ENCODE results near the gene B3GNT5. TPM values are rescaled to one million over a fixed set of nuclear protein-coding genes. Genes with fewer than 3 reads are reported as not detected.

B3GNT5 gene
- total and polyA plus RNA-seq, 3 donors from 2014 or later: 5.9 to 18.3 (median 6.3) TPM

DNA sequence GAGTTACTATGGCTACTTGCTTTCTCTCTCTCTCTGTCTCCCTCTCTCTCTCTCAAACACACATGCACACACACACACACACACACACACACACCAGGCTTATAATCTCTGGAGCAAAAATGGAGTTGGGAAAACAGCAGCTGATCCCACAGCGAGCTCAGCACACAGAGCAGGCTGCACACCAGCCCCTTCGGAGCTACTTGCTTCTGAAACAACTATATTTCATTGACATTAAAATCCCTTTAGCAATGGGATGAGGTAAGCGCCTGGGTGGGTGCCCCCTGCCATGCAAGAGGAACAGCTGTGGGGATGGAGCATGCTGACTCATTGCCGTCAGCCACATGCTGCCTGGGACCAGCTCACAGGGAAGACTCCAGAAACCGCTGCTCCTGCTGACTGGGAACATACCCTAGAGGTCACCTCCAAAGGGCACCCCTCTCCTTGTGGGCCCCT, 45.7 kb downstream of the B3GNT5 start:
- H3K27ac ChIP-seq: no peak overlapping the region

DNA sequence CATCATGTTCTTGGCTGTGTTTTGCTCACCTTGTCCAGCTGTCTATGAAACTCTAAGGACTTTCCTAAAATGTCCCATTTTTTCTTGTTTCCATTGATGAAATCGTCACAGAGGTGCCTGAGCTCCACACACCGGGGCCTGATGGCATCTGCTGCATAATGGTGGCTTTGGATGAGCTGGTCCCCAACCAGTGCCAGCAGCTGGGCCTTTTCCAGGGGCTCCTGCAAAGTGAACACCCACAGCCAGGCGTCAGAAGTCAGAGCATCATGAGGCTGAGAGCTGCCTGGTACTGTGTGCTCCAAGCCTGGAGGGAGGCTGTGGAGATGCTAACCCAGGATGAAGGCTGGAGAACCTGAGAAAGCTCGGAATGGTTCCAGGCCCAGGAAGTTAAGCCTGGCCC, 46.9 kb downstream of the B3GNT5 start:
- Histone ChIP-seq H3K4me3 (no peak overlapping the region), H3K27ac (no peak overlapping the region), H3K9me3 (no peaks in the 10 kb centered on the region), H3K4me1 (no peaks in the 10 kb centered on the region), H3K27me3 (no peaks in the 10 kb centered on the region), H3K36me3 (ENCODE audit: low read depth, missing control alignments) (no peaks in the 10 kb centered on the region)
- DNase-seq: no peak
- 94 to 98% methylated on average over 4 of the region's 4 CpGs for WGBS, 2 donors
- no peak for TF ChIP-seq POLR2A (IDR thresholded peaks at IDR 0.05)
- TF ChIP-seq, protein P1, sequence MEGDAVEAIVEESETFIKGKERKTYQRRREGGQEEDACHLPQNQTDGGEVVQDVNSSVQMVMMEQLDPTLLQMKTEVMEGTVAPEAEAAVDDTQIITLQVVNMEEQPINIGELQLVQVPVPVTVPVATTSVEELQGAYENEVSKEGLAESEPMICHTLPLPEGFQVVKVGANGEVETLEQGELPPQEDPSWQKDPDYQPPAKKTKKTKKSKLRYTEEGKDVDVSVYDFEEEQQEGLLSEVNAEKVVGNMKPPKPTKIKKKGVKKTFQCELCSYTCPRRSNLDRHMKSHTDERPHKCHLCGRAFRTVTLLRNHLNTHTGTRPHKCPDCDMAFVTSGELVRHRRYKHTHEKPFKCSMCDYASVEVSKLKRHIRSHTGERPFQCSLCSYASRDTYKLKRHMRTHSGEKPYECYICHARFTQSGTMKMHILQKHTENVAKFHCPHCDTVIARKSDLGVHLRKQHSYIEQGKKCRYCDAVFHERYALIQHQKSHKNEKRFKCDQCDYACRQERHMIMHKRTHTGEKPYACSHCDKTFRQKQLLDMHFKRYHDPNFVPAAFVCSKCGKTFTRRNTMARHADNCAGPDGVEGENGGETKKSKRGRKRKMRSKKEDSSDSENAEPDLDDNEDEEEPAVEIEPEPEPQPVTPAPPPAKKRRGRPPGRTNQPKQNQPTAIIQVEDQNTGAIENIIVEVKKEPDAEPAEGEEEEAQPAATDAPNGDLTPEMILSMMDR (IDR thresholded peaks at IDR 0.05): no peak
- intact Hi-C loops (cut with DNase I; ENCODE audit: low total_unique reads): no loop called here

More for the DNA sequence above, 45.7 kb downstream of the B3GNT5 start:
- no peak for TF ChIP-seq POLR2A (IDR thresholded peaks at IDR 0.05)
- TF ChIP-seq, protein P1 (IDR thresholded peaks at IDR 0.05): no peak
- no peak overlapping the region for H3K4me3 ChIP-seq
- H3K4me1 ChIP-seq: no peaks in the 10 kb centered on the region
- H3K36me3 ChIP-seq (ENCODE audit: low read depth, missing control alignments): no peaks in the 10 kb centered on the region
- 92 to 95% methylated on average over 3 to 5 of the region's 5 CpGs for WGBS, 2 donors
- intact Hi-C loops (cut with DNase I; ENCODE audit: low total_unique reads): no loop called here
- no peaks in the 10 kb centered on the region for H3K27me3 ChIP-seq
- no peak for DNase-seq
- H3K9me3 ChIP-seq: no peaks in the 10 kb centered on the region

DNA sequence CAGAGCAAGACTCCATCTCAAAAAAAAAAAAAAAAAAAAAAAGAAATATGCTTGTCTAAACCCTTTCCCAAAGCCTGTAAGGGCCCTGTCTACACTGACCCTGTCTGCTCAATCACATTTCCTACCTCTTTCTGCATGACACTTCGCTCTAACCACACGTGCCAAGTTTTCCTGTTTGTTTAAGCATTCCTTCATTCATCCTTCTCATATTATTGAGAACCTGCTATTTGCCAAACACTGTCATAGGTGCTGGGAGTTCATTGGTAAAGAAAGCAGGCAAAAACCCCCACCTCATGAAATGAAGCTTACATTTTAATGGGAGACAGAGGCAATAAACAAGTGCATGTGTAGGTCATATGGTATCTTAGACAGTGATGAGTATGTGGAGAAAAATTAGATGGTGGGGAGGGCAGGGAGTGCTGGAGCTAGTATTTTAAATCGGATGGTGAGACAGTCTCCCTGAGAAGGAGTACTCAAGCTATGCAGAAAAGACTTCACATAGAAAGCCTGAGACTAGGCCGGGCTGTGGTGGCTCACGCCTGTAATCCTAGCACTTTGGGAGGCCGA, 48.0 kb downstream of the B3GNT5 start:
- no peak for DNase-seq
- WGBS, 2 donors: 69 to 91% methylated on average over 6 of the region's 6 CpGs
- Histone ChIP-seq H3K4me3 (no peak overlapping the region), H3K4me1 (no peaks in the 10 kb centered on the region), H3K36me3 (ENCODE audit: low read depth, missing control alignments) (no peaks in the 10 kb centered on the region), H3K27ac (no peak overlapping the region), H3K9me3 (no peaks in the 10 kb centered on the region), H3K27me3 (no peaks in the 10 kb centered on the region)
- TF ChIP-seq, protein P1 (IDR thresholded peaks at IDR 0.05): no peak
- no peak for TF ChIP-seq POLR2A (IDR thresholded peaks at IDR 0.05)
- intact Hi-C loops (cut with DNase I; ENCODE audit: low total_unique reads): no loop called here

DNA sequence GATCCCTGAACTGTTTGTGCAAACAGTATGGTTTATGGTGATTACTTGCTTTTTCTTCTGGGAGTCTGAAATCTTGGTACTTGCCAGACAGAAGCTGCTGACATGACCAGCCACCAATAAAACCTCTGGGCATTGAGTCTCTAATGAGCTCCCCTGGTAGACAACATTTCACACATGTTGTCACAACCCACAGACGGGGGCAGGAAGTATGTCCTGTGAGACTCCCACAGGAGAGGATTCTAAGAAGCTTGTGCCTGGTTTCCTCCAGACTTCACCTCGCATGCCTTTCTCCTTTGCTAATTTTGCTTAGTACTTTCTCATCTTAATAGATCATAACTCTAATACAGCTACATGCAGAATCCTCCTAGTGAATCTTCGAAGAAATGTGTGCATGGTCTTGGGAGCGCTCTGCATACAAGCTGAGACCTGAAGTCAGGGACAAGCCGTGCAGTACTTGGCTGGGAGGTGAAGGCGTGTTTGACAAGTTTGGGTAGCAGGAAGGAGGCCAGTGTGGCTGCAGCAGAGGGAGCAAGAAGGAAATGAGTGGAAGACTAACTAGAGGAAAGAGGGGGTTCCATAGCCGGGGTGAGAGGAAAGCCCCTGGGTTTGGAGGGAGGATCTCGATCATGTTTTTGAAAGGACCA, 49.0 kb downstream of the B3GNT5 start:
- intact Hi-C loops (cut with DNase I; ENCODE audit: low total_unique reads): no loop called here
- DNase-seq: no peak
- Histone ChIP-seq H3K4me3 (no peak overlapping the region), H3K27ac (no peak overlapping the region), H3K27me3 (no peaks in the 10 kb centered on the region), H3K36me3 (ENCODE audit: low read depth, missing control alignments) (no peaks in the 10 kb centered on the region), H3K9me3 (no peaks in the 10 kb centered on the region), H3K4me1 (no peaks in the 10 kb centered on the region)
- 55 to 65% methylated on average over 8 of the region's 8 CpGs for WGBS, 2 donors
- no peak for TF ChIP-seq POLR2A (IDR thresholded peaks at IDR 0.05)
- TF ChIP-seq, protein P1 (IDR thresholded peaks at IDR 0.05): no peak

DNA sequence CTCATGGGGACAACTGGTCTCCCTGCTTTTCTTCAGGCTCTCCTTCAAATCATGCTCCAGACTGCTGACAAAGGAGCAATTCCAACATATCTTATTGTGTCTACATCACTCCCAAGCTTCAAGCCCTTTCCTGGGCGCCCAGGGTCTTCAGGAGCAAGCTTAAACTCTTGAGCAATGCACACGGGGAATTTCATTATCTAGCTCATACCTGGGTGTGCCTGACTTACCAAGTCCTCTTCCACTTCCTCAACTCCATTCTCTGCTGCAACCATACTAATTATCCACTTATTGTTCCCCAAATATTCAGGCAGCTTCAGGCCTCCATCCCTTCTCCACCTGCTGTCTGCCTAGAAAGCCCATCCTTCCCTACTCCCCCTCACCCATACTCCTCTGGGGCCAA, 50.6 kb downstream of the B3GNT5 start:
- no peaks in the 10 kb centered on the region for H3K4me1 ChIP-seq
- H3K4me3 ChIP-seq: no peak overlapping the region
- H3K27ac ChIP-seq: no peak overlapping the region
- 90 to 98% methylated on average over 2 of the region's 2 CpGs for WGBS, 2 donors
- intact Hi-C loops (cut with DNase I; ENCODE audit: low total_unique reads): no loop called here
- no peaks in the 10 kb centered on the region for H3K9me3 ChIP-seq
- no peaks in the 10 kb centered on the region for H3K36me3 ChIP-seq (ENCODE audit: low read depth, missing control alignments)
- no peaks in the 10 kb centered on the region for H3K27me3 ChIP-seq
- TF ChIP-seq POLR2A (IDR thresholded peaks at IDR 0.05): no peak
- TF ChIP-seq, protein P1 (IDR thresholded peaks at IDR 0.05): no peak
- no peak for DNase-seq

All from testis (tissue), 3 donors.